Measurements from ENCODE around the gene ETV6.

DNA sequence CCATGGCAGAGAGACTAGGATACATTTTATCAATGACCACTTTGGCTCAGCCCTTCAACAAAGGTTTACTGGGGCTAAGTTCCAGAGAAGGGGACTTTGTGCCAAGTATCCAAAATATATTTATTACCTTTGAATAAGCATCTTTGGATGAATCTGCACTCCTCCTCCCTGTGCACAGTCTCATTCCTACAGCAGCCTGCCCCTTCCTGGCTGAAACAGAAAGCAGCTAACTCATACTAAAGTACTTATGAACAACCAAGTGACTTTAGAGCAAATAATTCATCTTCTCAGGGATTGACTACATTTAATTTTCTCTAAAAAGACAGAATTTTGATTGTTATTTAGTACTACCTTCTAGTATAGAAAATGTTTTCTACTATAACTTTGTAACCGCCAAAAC is 47.8 kb upstream of the ETV6 start:
- TF ChIP-seq, protein P1, sequence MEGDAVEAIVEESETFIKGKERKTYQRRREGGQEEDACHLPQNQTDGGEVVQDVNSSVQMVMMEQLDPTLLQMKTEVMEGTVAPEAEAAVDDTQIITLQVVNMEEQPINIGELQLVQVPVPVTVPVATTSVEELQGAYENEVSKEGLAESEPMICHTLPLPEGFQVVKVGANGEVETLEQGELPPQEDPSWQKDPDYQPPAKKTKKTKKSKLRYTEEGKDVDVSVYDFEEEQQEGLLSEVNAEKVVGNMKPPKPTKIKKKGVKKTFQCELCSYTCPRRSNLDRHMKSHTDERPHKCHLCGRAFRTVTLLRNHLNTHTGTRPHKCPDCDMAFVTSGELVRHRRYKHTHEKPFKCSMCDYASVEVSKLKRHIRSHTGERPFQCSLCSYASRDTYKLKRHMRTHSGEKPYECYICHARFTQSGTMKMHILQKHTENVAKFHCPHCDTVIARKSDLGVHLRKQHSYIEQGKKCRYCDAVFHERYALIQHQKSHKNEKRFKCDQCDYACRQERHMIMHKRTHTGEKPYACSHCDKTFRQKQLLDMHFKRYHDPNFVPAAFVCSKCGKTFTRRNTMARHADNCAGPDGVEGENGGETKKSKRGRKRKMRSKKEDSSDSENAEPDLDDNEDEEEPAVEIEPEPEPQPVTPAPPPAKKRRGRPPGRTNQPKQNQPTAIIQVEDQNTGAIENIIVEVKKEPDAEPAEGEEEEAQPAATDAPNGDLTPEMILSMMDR (IDR thresholded peaks at IDR 0.05): no peak
- TF ChIP-seq ZFX (IDR thresholded peaks at IDR 0.05; ENCODE audit: borderline replicate concordance): no peak
